Activated CD8-positive, alpha-beta memory T cell treated with anti-CD3 and anti-CD28 coated beads for 1 hour (primary cell): ENCODE measurements around the gene OSBPL1A.
"Not testable (repeated sequence)": the region's sequence is repeated elsewhere in the genome, so short reads cannot be mapped to it uniquely, and the experiment has no call there.

Experiments used
- DNase-seq, 2 donors: peaks; one replicate each; pipeline ENCODE4 v3.0.0-alpha.2; 2020; ENCODE audit warnings: low read depth in 1 of 2; ENCODE audit errors: extremely low read depth in 1 of 2

OSBPL1A gene

GRCh38 chr18:24189664-24190346 lies 207.8 kb downstream of the OSBPL1A start:
- no peak for DNase-seq

GRCh38 chr18:24189007-24189528 lies 208.6 kb downstream of the OSBPL1A start:
- no peak for DNase-seq

- no peak for DNase-seq
Measured at GRCh38 chr18:24188120-24188519, 209.5 kb downstream of the OSBPL1A start.

- DNase-seq = no peak
Measured at GRCh38 chr18:24187689-24188088, 209.9 kb downstream of the OSBPL1A start.

- no peak for DNase-seq
Measured at GRCh38 chr18:24187049-24187448, 210.6 kb downstream of the OSBPL1A start.

GRCh38 chr18:24185805-24186204 lies 211.8 kb downstream of the OSBPL1A start:
- DNase-seq = no peak

- no peak for DNase-seq
Measured at GRCh38 chr18:24181806-24182205, 215.8 kb downstream of the OSBPL1A start.

- no peak for DNase-seq
Measured at GRCh38 chr18:24180048-24180447, 217.6 kb downstream of the OSBPL1A start.

- DNase-seq = no peak
Measured at GRCh38 chr18:24177499-24178133, 220.0 kb downstream of the OSBPL1A start.

- DNase-seq = peak in 1 of 2 donors; percentile 17
Measured at GRCh38 chr18:24176727-24177416, 220.8 kb downstream of the OSBPL1A start.

- DNase-seq = no peak
Measured at GRCh38 chr18:24173997-24174396, 223.6 kb downstream of the OSBPL1A start.

- DNase-seq = no peak
Measured at GRCh38 chr18:24170360-24170759, 227.3 kb downstream of the OSBPL1A start.

GRCh38 chr18:24168496-24168895 lies 229.1 kb downstream of the OSBPL1A start:
- DNase-seq = no peak

- DNase-seq = no peak
Measured at GRCh38 chr18:24161304-24161703, 236.3 kb downstream of the OSBPL1A start.

- DNase-seq = no peak
Measured at GRCh38 chr18:24160086-24160485, 237.5 kb downstream of the OSBPL1A start.

- DNase-seq = no peak
Measured at GRCh38 chr18:24157855-24158254, 239.8 kb downstream of the OSBPL1A start.

GRCh38 chr18:24153397-24153796 lies 244.2 kb downstream of the OSBPL1A start:
- no peak for DNase-seq

GRCh38 chr18:24149591-24149990 lies 248.0 kb downstream of the OSBPL1A start:
- not testable (repeated sequence) for DNase-seq

- no peak for DNase-seq
Measured at GRCh38 chr18:24142376-24142775, 255.2 kb downstream of the OSBPL1A start.

GRCh38 chr18:24140697-24141096 lies 256.9 kb downstream of the OSBPL1A start:
- DNase-seq = no peak

GRCh38 chr18:24138789-24139616 lies 258.6 kb downstream of the OSBPL1A start, which contains the start of gene CABYR:
Gene CABYR, plus strand, starts transcription at chr18:24139062. Its CDS starts 4,053 bp downstream, at chr18:24143115.
- DNase-seq = peak; percentile 53 to 59
